AG09309 (cell line): ENCODE data around the gene FBH1.

Source experiments
- DNase-seq: peaks from one replicate; pipeline ENCODE4 v3.0.0-alpha.2; 2010; ENCODE audit warnings: low read depth
- H3K4me3 ChIP-seq: 2 replicates; pipeline ENCODE4 v1.5.1; 2011; ENCODE audit warnings: mild to moderate bottlenecking, low read depth, low read length, moderate library complexity; ENCODE audit not compliant: control insufficient read depth
- CTCF ChIP-seq: IDR thresholded peaks from 2 replicates; pipeline ENCODE4 v1.5.1; 2011; ENCODE audit warnings: mild to moderate bottlenecking, low read depth, low read length, inconsistent platforms; ENCODE audit not compliant: insufficient read depth, control insufficient read depth; ENCODE audit errors: missing control alignments

FBH1 gene

GRCh38 chr10:5896208-5897052 lies 6.4 kb downstream of the FBH1 start:
- DNase-seq, result no peak
- no peak overlapping the region for H3K4me3 ChIP-seq
- TF ChIP-seq CTCF, result no peak

GRCh38 chr10:5897053-5897340 lies 7.0 kb downstream of the FBH1 start:
- TF ChIP-seq CTCF, result no peak
- H3K4me3 ChIP-seq, result no peak overlapping the region
- DNase-seq, result no peak

GRCh38 chr10:5897504-5897903 lies 7.5 kb downstream of the FBH1 start:
- DNase-seq, result no peak
- H3K4me3 ChIP-seq, result no peak overlapping the region
- no peak for TF ChIP-seq CTCF

- no peak for DNase-seq
- TF ChIP-seq CTCF, result no peak
- no peak overlapping the region for H3K4me3 ChIP-seq
Measured at GRCh38 chr10:5898163-5898562, 8.1 kb downstream of the FBH1 start.

- TF ChIP-seq CTCF, result no peak
- DNase-seq, result no peak
- H3K4me3 ChIP-seq, result no peak overlapping the region
Measured at GRCh38 chr10:5900247-5900646, 10.2 kb downstream of the FBH1 start.

GRCh38 chr10:5902511-5903274 lies 12.7 kb downstream of the FBH1 start:
- DNase-seq, result no peak
- TF ChIP-seq CTCF, result no peak
- no peak overlapping the region for H3K4me3 ChIP-seq

- H3K4me3 ChIP-seq, result no peak overlapping the region
- no peak for DNase-seq
- no peak for TF ChIP-seq CTCF
Measured at GRCh38 chr10:5903563-5903962, 13.5 kb downstream of the FBH1 start.
